Stimulated activated naive B cell treated with anti-CD40 and anti-IgM and Interleukin-4, amounts not matched to agents 10 μg/mL and 1 μg/mL and 100 μg/mL, for 72 hours (primary cell): ENCODE measurements around the gene PCDH15.

ENCODE experiments used
- ATAC-seq, 2 donors: fragments of 150-1000 bp; cut with Tn5 transposase; replicated peaks; 2 replicates each; pipeline ENCODE4 v1.10.0; 2021; ENCODE audit warnings: moderate library complexity in 1 of 2
- DNase-seq: peaks from one replicate; pipeline ENCODE4 v3.0.0; 2021
- H3K27ac Mint-ChIP-seq: one replicate; pipeline ENCODE4 v1.8.0; 2022; ENCODE audit warnings: mild to moderate bottlenecking, mixed read lengths
- H3K27me3 Mint-ChIP-seq, 2 donors: one replicate each; pipeline ENCODE4 v1.8.0; 2022; ENCODE audit warnings: mixed read lengths in 2 of 2
- H3K36me3 Mint-ChIP-seq, 2 donors: one replicate each; pipeline ENCODE4 v1.8.0; 2022; ENCODE audit warnings: mixed read lengths in 2 of 2, mild to moderate bottlenecking in 1 of 2
- H3K4me1 Mint-ChIP-seq, 2 donors: one replicate each; pipeline ENCODE4 v1.8.0; 2022; ENCODE audit warnings: mixed read lengths in 2 of 2, mild to moderate bottlenecking in 1 of 2
- H3K4me3 Mint-ChIP-seq, 2 donors: one replicate each; pipeline ENCODE4 v1.8.0; 2022; ENCODE audit warnings: mild to moderate bottlenecking in 2 of 2, mixed read lengths in 2 of 2, moderate library complexity in 1 of 2
- H3K9me3 Mint-ChIP-seq, 2 donors: one replicate each; pipeline ENCODE4 v1.8.0; 2022; ENCODE audit warnings: mixed read lengths in 2 of 2, mild to moderate bottlenecking in 1 of 2

Gene PCDH15

DNA sequence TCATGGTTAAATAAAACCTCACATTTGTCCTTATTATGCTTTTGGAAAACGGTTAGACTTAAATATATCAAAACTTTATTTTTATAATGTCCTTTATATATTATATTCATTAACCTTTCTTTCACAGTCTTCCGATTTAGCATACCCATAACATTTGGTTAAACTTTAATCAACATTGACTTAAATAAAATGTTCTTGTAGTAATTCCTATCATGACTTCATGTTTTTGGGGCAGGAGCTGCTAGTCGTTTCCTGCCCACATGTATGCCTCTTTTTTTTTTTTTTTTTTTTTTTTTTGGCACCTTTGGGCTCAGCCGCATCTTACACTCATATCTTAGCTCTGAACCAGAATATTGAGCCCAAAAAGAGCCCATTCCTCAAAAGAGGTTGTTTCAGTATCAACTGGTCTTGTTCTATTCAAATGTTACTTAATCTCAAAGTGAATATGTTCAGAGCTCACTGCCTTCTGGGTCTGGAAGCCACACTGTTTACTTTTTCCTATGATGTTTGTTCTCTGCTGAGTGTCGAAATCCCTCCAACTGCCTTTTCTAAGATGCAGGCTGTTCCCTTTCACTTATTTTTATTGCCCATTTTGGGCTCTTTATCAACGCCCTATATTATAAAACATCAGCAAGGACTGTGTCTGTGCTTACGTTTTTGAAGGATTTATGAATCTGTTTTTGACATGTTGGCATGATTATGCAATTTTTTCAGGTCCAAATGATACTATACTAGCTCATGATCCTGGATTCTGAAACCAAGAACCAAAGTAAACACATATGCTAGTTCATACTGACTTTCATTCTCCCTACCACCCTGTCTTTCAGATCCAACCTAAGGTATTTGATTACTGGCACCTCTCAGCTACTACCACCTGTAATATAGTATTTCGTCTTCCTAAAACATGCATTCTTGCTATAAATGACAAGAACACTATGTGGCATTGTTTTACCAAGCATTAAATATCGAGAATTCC, 914.4 kb downstream of the PCDH15 start:
- DNase-seq (no peak), ATAC-seq (no peak)
- no peaks in the 10 kb centered on the region for H3K36me3 Mint-ChIP-seq
- H3K9me3 Mint-ChIP-seq, result no peaks in the 10 kb centered on the region
- no peaks in the 10 kb centered on the region for H3K27me3 Mint-ChIP-seq
- no peak overlapping the region for H3K27ac Mint-ChIP-seq
- H3K4me1 Mint-ChIP-seq, result no peaks in the 10 kb centered on the region
- H3K4me3 Mint-ChIP-seq, result no peak overlapping the region

DNA sequence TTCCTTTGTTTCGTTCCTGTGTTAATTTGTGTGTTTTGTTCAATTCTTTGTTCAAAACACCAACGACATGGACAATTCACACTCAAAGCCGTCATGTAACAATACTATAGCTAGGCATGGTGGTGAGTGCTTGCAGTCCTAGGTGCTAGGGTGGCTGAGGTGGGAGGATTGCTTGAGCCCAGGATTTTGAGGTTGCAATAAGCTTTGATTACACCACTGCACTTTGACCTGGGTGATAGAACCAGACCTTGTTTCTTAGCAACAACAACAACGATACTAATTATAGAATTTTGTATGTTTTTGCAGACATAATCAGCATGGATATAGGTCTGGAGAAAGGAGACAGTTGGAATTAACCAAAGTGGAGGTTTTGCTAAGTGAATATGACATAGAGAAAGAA, 936.2 kb downstream of the PCDH15 start:
- no peaks in the 10 kb centered on the region for H3K27me3 Mint-ChIP-seq
- no peaks in the 10 kb centered on the region for H3K4me1 Mint-ChIP-seq

DNA sequence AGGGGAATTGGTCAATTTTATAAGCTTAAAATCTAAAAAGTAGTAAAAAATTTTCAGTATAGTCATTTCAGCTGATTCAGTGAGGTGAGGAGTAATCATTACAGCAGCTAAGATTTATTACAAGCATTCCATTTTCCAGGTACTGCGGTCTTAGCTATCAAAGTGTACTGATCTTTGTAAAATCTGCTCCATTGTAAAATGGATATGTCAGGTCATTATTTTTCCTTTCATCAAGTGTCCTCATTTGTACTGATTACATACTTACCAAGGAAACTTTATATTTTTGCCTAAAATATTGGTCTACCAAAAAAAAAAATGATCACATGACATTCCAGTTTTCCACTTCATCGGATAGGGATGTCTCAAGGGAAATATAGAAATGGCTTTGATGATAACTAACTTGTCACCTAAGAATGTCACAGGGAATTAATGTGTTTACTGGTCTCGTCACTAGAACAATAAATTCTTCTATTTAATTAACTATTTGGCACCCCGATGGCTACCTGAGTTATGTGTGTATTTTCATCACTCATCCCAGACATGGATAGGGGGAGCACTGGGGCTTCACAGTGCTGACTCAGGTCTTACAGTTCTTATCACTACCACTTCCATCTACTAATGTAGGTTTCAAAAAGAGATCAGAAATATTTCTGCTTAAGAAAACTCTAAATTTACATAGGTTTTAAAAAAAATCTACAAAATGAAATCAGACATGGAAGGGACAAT, 948.4 kb downstream of the PCDH15 start:
- Mint-ChIP-seq H3K9me3 (no peaks in the 10 kb centered on the region), H3K4me3 (no peak overlapping the region), H3K36me3 (no peaks in the 10 kb centered on the region), H3K27me3 (no peaks in the 10 kb centered on the region), H3K4me1 (no peaks in the 10 kb centered on the region), H3K27ac (no peak overlapping the region)
- DNase-seq, result no peak
- ATAC-seq, result no peak

More for the DNA sequence above, 936.2 kb downstream of the PCDH15 start:
- H3K27ac Mint-ChIP-seq, result no peak overlapping the region
- ATAC-seq (no peak), DNase-seq (no peak)
- peaks cover 0 to 2% of the 10 kb centered on the region in 2 donors for H3K9me3 Mint-ChIP-seq
- no peaks in the 10 kb centered on the region for H3K36me3 Mint-ChIP-seq
- no peak overlapping the region for H3K4me3 Mint-ChIP-seq

GRCh38 chr10:53846809-53847208, 954.2 kb downstream of the PCDH15 start:
- Mint-ChIP-seq H3K4me3 (no peak overlapping the region), H3K27ac (no peak overlapping the region), H3K36me3 (no peaks in the 10 kb centered on the region), H3K27me3 (no peaks in the 10 kb centered on the region), H3K9me3 (no peaks in the 10 kb centered on the region), H3K4me1 (no peaks in the 10 kb centered on the region)
- ATAC-seq (no peak), DNase-seq (no peak)

DNA sequence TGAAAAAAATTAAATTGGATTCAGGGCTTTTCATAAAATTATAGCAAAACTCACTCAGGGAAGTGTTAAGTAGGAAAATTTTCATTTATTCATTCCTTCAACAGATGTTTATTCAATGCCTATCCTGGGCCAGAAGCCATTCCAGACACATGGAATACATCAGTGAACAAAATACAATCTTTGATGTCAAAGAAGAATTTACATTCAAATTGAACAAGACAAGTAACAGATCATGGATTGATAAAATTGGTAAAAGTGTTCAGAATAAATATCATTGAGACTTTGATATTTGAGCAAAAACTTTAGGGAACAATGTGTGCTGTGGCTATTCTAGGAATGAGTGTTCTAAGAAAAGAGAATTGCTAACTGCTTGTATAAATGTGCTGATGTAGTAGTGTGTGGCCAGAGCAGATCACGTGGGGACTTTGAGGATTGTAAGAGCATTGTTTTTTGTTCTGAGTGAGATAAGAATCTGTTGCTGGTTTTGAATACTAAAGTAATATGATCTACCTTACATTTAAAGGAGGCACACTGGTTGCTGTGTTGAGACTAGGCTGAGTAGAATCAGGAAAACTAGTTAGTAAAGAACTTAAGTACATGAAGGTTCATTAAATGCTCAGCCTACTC, 957.2 kb downstream of the PCDH15 start:
- Mint-ChIP-seq H3K36me3 (no peaks in the 10 kb centered on the region), H3K4me1 (no peaks in the 10 kb centered on the region), H3K27me3 (no peaks in the 10 kb centered on the region), H3K4me3 (no peak overlapping the region), H3K9me3 (no peaks in the 10 kb centered on the region), H3K27ac (no peak overlapping the region)
- DNase-seq (no peak), ATAC-seq (no peak)

- Mint-ChIP-seq H3K27me3 (no peaks in the 10 kb centered on the region), H3K9me3 (no peaks in the 10 kb centered on the region), H3K4me1 (no peaks in the 10 kb centered on the region), H3K36me3 (no peaks in the 10 kb centered on the region), H3K27ac (no peak overlapping the region), H3K4me3 (no peak overlapping the region)
- ATAC-seq (no peak), DNase-seq (no peak)
Observed at GRCh38 chr10:53841483-53842145, 959.4 kb downstream of the PCDH15 start.

- H3K27me3 Mint-ChIP-seq, result no peaks in the 10 kb centered on the region
- H3K36me3 Mint-ChIP-seq, result no peaks in the 10 kb centered on the region
- H3K4me1 Mint-ChIP-seq, result no peaks in the 10 kb centered on the region
- ATAC-seq (no peak), DNase-seq (no peak)
- H3K27ac Mint-ChIP-seq, result no peak overlapping the region
- no peak overlapping the region for H3K4me3 Mint-ChIP-seq
- H3K9me3 Mint-ChIP-seq, result no peaks in the 10 kb centered on the region
Observed at GRCh38 chr10:53840653-53841052, 960.4 kb downstream of the PCDH15 start.

GRCh38 chr10:53839440-53840039, 961.5 kb downstream of the PCDH15 start:
- no peak for ATAC-seq
- Mint-ChIP-seq H3K27ac (no peak overlapping the region), H3K9me3 (no peaks in the 10 kb centered on the region), H3K27me3 (no peaks in the 10 kb centered on the region), H3K4me3 (no peak overlapping the region), H3K36me3 (no peaks in the 10 kb centered on the region), H3K4me1 (no peaks in the 10 kb centered on the region)
- DNase-seq, result no peak

DNA sequence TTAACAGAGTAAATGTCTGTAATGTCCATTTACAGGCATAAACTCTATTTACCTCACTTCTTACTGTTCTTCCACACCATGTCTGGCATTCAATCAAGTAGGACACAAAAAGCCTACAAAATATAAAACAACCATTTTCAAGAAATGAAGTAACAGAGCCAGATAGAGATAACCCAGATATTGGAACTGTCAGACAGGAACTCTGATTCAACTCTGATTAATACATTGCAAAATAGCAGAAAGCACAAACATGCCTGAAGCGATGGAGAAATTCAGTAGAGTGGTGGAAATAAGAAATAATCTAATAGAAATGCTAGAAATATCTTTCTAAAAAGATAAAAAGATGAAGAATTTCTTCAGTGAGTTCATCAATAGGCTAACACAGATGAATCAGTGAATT, 964.4 kb downstream of the PCDH15 start:
- H3K36me3 Mint-ChIP-seq, result no peaks in the 10 kb centered on the region
- ATAC-seq, result no peak
- H3K9me3 Mint-ChIP-seq, result no peaks in the 10 kb centered on the region
- no peaks in the 10 kb centered on the region for H3K27me3 Mint-ChIP-seq
- no peak overlapping the region for H3K27ac Mint-ChIP-seq
- no peaks in the 10 kb centered on the region for H3K4me1 Mint-ChIP-seq
- DNase-seq, result no peak
- H3K4me3 Mint-ChIP-seq, result no peak overlapping the region

DNA sequence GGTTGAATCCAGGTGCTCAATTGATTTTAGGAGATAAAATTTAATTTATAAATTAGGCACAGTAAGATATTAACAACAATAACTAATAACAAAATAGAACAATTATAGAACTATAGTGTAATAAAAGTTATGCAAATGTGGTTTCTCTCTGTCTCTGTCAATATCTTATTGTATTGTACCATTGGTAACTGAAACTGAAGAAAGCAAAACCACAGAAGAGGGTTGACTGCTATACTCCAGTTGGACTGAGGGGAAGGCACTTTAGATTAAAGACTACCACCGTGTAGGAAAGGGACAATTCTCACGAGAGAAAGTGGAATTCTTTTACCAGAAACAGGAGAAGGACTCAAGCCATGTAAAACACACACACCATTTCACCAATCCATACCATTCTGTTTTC, 967.1 kb downstream of the PCDH15 start:
- DNase-seq, result no peak
- no peak for ATAC-seq
- Mint-ChIP-seq H3K4me3 (no peak overlapping the region), H3K27ac (no peak overlapping the region), H3K4me1 (no peaks in the 10 kb centered on the region), H3K9me3 (no peaks in the 10 kb centered on the region), H3K36me3 (no peaks in the 10 kb centered on the region), H3K27me3 (no peaks in the 10 kb centered on the region)

DNA sequence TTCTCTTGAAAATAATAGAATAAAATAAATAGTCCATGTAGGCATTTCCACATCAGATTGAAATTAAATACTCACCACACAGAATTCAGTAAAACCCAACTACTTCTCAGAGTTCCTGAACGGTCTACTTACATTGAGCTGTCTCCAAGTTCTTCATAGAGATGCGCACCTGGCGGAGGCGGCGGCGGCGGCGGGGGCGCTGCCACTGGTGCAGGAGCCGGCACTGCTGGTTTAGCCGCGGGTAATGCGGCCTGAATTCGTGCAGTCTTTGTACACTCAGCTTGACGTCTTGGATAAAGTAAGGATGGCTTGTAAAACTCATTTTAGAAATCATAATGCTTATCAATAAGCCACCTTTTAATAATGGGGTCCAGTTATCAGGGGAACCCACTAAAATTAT, 973.8 kb downstream of the PCDH15 start:
- no peaks in the 10 kb centered on the region for H3K9me3 Mint-ChIP-seq
- H3K4me3 Mint-ChIP-seq, result no peak overlapping the region
- no peaks in the 10 kb centered on the region for H3K27me3 Mint-ChIP-seq
- ATAC-seq, result no peak
- H3K27ac Mint-ChIP-seq, result no peak overlapping the region
- H3K4me1 Mint-ChIP-seq, result no peaks in the 10 kb centered on the region
- DNase-seq, result no peak
- H3K36me3 Mint-ChIP-seq, result no peaks in the 10 kb centered on the region

- no peak overlapping the region for H3K27ac Mint-ChIP-seq
- no peaks in the 10 kb centered on the region for H3K4me1 Mint-ChIP-seq
- no peak overlapping the region for H3K4me3 Mint-ChIP-seq
- no peak for DNase-seq
- no peak for ATAC-seq
- H3K27me3 Mint-ChIP-seq, result no peaks in the 10 kb centered on the region
- no peaks in the 10 kb centered on the region for H3K36me3 Mint-ChIP-seq
- peaks cover 0 to 3% of the 10 kb centered on the region in 2 donors for H3K9me3 Mint-ChIP-seq
Observed at GRCh38 chr10:53808677-53809372, 992.2 kb downstream of the PCDH15 start.

DNA sequence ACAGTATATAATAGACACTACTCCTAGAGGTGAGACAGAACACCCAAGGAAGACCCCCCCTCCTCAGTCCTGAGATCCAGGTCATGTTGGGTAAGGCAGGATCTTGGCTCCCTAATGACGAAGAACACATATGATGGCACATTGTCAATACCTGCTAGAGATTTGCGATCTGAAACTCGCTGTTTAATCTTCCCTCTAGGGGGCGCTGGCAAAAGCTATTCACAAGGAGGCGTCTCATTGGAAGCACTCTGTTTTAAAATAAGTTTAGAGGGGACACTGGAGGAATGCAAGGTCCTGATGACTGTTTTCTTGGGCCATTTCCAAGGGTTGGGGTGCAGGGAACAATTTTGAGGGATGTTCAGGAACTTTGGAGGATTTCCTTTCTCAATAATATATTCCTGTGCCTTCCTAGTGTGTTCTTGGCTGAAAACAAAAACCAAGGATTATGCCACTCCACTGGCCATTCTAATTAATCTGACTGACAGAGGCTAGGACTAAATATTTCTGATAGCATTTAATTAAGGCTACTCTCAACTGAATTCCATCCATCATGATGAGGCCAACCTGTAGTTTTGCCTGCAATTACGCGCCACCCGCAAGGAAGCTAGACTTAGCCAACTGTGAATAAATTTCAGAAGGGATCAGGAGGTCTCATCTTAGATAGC, 1014.7 kb downstream of the PCDH15 start:
- no peaks in the 10 kb centered on the region for H3K27me3 Mint-ChIP-seq
- H3K9me3 Mint-ChIP-seq, result peaks cover 0 to 6% of the 10 kb centered on the region in 2 donors
- no peak overlapping the region for H3K27ac Mint-ChIP-seq
- no peaks in the 10 kb centered on the region for H3K36me3 Mint-ChIP-seq
- no peak for ATAC-seq
- no peak for DNase-seq
- H3K4me1 Mint-ChIP-seq, result no peaks in the 10 kb centered on the region
- no peak overlapping the region for H3K4me3 Mint-ChIP-seq
